HG02852 (cell line): ENCODE data around the gene C1orf105.

ENCODE experiments used
- ATAC-seq: cut with Tn5 transposase; IDR thresholded peaks from one replicate; pipeline ENCODE4 v1.9.1; 2021; ENCODE audit warnings: mild to moderate bottlenecking, moderate library complexity; ENCODE audit not compliant: unreplicated experiment

C1orf105 gene

GRCh38 chr1:172455451-172455850 lies 35.0 kb downstream of the C1orf105 start:
- ATAC-seq = no peak

DNA sequence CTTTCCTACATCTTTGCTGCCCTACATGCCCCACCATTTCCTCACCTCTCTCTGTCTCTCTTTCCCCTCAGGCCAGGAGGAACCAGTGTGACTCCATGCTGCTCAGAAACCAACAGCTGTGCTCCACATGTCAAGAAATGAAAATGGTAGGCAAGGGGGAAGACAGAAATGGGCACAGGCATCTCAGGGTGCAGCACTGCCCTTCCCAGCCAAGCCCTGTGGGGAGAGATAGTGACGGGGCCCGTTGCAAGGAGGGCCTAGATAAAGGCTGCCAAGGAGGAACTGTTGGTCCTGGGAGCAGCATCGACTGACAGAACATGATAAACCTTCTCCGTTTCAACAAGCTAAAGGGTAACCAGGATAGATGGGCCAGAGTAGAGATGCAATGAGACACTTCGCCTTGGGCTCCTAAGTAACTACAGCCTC lies 35.9 kb downstream of the C1orf105 start:
- no peak for ATAC-seq

GRCh38 chr1:172457479-172458130 lies 37.1 kb downstream of the C1orf105 start:
- no peak for ATAC-seq

- ATAC-seq = no peak
Measured at GRCh38 chr1:172460177-172460576, 39.7 kb downstream of the C1orf105 start.

DNA sequence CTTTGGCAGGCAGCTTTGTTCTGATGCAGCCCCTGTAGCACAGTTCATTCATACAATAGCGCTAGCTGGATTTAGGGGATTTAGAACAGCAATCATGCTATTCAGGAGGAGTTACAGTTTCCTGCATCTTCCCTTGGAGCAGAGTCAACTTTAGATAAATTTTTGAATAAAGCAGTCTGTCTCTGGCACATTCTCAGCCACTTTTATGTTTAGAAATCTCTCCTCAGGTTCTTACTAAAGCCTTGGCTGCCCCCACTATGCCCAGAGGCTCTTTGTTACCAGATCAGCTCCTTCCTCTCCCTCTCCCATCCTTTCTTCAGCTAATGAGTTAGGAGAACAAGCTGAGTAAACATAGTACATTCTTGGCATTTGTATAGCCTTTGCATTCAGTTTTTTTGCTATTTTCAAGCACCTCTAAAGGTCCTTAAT lies 40.4 kb downstream of the C1orf105 start:
- no peak for ATAC-seq

DNA sequence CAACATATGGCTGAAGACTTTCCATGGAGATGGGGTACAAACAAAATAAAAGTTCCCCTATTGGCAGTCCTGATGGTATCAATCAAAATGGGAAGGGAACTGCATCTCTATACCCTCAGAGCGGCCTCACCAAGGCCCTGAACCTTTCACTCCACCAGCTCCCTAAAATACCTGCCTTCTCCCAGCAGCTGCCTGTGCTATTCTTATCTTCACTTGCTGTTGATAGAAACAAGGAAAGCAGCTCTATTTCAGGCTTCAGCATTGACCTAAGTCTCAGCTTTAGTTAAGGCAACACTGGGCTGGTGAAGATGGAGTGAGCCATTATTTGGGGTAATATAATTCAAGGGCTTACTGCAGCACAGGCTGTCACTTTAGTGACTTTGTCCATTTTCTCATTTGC lies 45.1 kb downstream of the C1orf105 start:
- ATAC-seq = no peak

GRCh38 chr1:172466795-172467407 lies 46.4 kb downstream of the C1orf105 start:
- no peak for ATAC-seq

DNA sequence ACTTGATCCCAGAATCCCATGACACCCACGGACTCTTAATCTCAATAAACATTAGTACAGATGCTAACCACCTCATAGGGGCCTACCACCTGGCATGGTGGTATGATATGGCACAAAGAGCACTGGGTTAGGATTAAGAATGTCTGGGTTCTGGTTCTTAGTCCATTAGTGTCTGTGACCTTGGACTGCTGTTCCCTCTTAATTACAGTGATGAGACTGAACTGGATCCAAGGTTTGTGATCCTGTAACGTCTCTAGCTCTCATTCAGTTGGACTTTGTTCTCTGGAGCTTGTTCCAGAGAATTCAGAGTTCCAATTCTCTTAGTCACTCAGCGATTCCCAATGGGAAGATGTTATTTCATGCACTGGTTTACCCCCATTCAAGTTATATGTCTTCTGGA lies 47.0 kb downstream of the C1orf105 start:
- no peak for ATAC-seq

DNA sequence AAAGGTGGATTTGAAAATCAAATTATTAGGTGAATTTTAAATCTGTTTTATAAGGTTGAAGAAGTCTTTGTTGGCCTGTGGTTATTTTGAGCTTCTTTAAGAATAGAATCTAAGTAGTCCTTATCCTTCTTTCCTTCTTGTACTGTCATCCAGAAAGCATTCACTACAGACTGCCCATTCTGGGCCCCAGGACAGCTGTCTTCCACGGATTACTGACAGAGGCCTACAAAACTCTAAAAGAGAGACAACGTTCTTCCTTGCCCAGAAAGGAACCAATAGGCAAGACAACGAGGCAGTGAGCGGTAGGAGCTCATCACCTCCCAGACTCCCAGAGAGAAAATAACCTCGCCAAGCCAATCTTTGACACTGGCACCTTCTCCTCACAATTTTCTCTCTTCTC lies 47.8 kb downstream of the C1orf105 start:
- ATAC-seq = no peak

DNA sequence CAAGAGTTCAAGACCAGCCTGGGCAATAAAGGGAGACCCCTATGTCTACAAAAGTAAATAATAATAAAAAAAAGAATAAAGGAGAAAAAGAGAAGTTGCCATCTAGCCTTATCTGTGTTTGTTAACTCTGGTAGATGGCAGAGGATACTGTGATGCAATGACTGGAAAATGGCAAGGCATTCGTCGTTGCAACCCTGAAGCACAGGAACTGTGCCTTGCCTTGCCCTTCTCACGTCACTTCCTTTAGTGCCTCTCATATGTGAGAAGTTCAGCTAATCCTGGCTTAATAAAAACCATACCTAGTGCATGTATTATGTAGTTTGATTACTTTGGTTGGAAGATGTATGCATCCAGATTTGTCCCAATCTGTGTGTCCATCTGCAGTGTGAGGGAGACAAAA lies 49.2 kb downstream of the C1orf105 start:
- no peak for ATAC-seq

- no peak for ATAC-seq
Measured at GRCh38 chr1:172470149-172470548, 49.7 kb downstream of the C1orf105 start.

- ATAC-seq = no peak
Measured at GRCh38 chr1:172471666-172472065, 51.2 kb downstream of the C1orf105 start.

DNA sequence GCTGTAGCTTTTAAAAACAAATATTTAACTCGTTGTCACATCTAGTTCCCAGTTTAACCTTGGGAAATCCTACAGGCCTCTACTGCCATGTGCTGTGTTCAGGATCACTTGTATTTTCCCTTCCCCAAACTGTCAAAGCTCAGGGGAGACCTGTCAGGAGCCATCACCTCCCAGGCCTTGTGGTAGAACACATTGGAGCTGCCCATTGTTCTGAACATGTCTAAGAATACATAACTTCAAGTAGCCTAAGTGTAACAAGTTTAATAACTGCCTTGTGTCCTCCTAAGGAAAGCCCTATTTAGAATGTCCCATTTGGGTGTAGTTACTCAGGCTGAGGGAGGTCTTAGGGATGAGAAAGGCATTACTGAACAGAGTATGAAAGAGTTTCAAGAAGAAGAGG lies 52.0 kb downstream of the C1orf105 start:
- no peak for ATAC-seq

DNA sequence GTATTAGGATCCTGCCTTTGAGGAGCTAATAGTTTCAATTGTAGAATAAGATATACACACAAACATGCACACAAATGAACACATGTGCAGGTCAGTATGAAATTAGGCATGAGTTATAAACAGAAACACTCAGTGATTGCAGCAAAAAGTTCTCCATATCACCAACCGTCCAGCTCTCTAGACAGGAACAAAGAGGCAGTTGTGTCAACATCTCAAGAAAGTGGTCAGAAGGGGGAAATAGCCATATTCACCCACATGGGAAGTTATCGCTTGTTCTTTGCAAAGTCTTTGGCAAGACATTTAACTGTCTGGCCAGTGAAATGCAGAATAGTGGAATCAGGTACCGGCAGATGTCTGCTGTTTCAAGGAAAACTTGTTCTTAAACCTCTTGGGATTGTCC lies 52.8 kb downstream of the C1orf105 start:
- no peak for ATAC-seq

GRCh38 chr1:172473842-172474241 lies 53.4 kb downstream of the C1orf105 start:
- no peak for ATAC-seq

GRCh38 chr1:172476218-172476811 lies 55.8 kb downstream of the C1orf105 start:
- ATAC-seq = no peak

DNA sequence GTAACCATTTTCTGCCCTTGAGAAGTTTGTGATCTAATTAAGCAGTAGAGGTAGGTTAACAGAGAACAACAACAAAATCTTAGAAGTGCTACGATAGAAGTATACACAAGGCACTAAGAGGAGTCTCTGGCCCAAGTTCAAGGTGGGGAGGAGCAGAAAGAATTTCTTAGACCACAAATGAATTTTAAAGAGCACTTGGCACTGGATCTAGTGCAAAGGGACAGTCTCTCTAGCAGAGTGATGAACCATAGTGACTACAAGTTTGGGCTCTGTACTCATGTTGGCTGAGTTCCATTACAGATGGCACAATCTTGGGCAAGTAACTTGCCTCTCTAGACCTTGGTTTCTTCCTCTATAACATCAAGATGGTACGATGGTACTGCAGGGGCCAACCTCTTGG lies 56.7 kb downstream of the C1orf105 start:
- ATAC-seq = no peak

DNA sequence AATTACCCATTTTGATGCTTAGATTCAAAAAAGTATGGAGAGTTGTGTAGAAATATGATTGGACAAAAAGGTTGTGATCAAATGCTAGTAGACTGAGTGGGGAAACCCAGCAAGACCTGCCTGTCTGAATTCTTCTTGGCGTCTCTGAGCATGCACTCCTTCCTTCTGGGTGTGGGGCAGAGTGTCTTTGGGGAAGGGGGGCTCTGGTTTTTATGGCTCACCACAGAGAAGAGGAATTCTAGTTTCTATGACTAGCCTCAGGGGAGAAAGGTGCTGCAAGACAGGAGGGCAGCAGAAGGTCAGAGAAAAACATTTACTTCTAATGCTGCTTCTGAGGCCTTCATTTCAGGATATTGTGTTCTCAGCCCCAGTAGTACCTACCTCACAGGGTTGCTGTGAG lies 57.3 kb downstream of the C1orf105 start:
- ATAC-seq = no peak

GRCh38 chr1:172478485-172478884 lies 58.0 kb downstream of the C1orf105 start:
- no peak for ATAC-seq

DNA sequence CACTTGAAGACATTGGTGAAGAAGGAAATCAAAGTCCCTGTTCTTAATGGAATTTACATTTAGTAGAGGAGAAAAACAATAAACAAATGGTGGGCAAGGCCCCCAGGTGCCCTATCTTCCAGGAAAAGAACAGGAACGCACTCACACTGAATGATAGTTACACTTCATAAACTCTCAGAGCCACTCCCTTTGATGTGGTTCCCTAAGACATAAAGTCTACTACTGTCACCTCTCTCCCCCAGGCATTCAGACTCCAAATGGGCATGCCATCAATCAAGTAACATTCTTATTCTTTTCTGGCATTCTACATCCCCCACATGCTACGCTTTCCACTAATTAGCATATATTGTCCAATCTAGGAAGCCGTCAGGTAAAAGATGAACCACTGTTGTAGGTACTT lies 59.9 kb downstream of the C1orf105 start:
- ATAC-seq = no peak

DNA sequence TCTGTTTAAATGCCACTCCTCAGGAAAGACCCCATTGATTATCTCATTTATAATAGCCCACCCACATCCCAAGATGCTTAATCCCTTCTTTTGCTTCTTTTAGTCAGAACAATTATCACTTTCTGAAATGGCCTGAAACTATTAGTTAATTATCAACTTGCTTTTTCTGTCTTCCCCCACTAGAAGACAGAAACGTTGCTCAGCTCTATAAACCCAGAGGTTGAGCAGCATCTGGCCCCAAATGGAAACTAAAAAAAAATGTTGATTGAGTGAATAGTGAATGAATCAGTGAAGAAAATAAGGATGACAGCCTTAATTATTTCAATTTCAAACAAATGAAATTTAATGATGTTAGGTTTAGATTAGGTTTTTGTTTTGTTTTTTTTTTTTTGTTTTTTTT lies 61.6 kb downstream of the C1orf105 start:
- ATAC-seq = no peak

GRCh38 chr1:172483448-172483847 lies 63.0 kb downstream of the C1orf105 start:
- ATAC-seq = no peak
